ENCODE measurements around the gene AFG1L. TPM values are rescaled to one million over a fixed set of nuclear protein-coding genes. Genes with fewer than 3 reads are reported as not detected.

AFG1L gene
- total and polyA plus RNA-seq, 8 donors, result 1.2 to 4.7 (median 3.8) TPM

DNA sequence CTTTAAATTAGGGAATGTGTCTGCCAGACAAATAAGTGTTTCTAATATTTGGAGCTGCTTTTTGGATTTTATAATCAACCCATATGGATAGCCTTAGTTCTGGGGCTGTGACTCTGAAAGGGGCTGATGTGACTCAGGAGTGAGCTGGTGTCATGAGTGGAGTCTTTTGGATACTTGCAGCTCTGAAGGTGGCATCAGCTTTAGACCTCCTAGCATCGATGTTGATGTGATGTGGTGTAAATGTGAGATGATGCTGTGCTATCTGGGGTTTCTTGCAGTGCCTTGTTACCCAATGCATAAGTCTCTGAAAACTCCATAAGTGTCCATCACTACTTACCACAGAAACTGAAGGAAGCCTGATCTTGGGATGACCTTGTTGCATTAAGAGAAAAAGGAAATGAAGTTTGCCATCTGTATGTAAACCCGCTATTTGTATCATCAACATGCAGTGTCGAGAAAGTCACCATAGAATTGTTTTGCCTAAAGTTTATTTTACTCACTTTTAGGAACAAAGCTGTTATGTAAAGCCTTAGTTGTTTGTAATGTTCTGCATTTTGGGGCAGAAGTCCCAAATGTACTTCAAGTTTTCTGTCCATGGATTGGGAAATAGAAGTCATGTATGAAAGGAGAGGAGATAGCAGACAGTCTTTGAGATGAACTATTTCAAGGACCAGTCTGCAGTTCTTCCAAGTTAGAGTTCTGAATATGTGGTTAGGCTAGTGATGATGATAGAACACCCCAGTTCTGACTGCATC, 273.9 kb downstream of the AFG1L start:
- no peak for FAIRE-seq
- H3K4me1 ChIP-seq, result peaks cover 21 to 40% (median 33%) of the 10 kb centered on the region in 3 donors
- no peaks in the 10 kb centered on the region for H3K27me3 ChIP-seq
- no peak for DNase-seq
- no peak overlapping the region for H3K4me3 ChIP-seq
- no peaks in the 10 kb centered on the region for H3K9me3 ChIP-seq
- WGBS, 2 donors, result 78 to 87% methylated on average over 3 of the region's 3 CpGs
- H3K27ac ChIP-seq, result no peak overlapping the region
- peaks cover 0 to 54% (median 17%) of the 10 kb centered on the region in 3 donors for H3K36me3 ChIP-seq
- intact Hi-C loops (cut with DNase I), result no loop called here
- TF ChIP-seq, protein P1, sequence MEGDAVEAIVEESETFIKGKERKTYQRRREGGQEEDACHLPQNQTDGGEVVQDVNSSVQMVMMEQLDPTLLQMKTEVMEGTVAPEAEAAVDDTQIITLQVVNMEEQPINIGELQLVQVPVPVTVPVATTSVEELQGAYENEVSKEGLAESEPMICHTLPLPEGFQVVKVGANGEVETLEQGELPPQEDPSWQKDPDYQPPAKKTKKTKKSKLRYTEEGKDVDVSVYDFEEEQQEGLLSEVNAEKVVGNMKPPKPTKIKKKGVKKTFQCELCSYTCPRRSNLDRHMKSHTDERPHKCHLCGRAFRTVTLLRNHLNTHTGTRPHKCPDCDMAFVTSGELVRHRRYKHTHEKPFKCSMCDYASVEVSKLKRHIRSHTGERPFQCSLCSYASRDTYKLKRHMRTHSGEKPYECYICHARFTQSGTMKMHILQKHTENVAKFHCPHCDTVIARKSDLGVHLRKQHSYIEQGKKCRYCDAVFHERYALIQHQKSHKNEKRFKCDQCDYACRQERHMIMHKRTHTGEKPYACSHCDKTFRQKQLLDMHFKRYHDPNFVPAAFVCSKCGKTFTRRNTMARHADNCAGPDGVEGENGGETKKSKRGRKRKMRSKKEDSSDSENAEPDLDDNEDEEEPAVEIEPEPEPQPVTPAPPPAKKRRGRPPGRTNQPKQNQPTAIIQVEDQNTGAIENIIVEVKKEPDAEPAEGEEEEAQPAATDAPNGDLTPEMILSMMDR (IDR thresholded peaks at IDR 0.05), result no peak
- no peak for ATAC-seq

DNA sequence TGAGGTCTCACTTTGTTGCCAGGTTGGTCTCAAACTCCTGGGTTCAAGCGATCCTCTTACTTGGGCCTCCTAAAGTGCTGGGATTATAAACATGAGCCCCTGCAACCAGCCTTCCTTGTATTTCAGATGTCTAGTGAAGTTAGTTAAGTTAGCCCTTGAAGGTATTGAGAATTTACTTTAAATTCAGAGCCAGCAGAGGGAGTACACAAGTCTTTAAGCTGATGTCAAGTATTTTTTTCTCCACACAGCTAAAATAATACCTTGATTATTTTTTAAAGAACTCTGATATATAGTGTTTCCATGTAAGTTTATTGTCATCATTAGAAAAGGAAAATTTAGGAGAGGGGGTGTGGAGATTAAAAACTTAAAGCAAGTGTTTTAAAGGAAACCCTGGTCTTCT, 275.7 kb downstream of the AFG1L start:
- ATAC-seq (no peak), FAIRE-seq (no peak), DNase-seq (no peak)
- intact Hi-C loops (cut with DNase I), result loop anchor here in 1 of 3 donors (10.0 kb wide), 1 partner anchor 104 kb away; no protein-coding TSS in a partner anchor
- H3K4me3 ChIP-seq, result no peak overlapping the region
- no peaks in the 10 kb centered on the region for H3K9me3 ChIP-seq
- 97% methylated on average over 1 of the region's 1 CpG for WGBS, 2 donors
- H3K27ac ChIP-seq, result no peak overlapping the region
- H3K4me1 ChIP-seq, result peaks cover 27 to 39% (median 28%) of the 10 kb centered on the region in 3 donors
- peaks cover 0 to 54% (median 17%) of the 10 kb centered on the region in 3 donors for H3K36me3 ChIP-seq
- TF ChIP-seq, protein P1 (IDR thresholded peaks at IDR 0.05), result no peak
- no peaks in the 10 kb centered on the region for H3K27me3 ChIP-seq

DNA sequence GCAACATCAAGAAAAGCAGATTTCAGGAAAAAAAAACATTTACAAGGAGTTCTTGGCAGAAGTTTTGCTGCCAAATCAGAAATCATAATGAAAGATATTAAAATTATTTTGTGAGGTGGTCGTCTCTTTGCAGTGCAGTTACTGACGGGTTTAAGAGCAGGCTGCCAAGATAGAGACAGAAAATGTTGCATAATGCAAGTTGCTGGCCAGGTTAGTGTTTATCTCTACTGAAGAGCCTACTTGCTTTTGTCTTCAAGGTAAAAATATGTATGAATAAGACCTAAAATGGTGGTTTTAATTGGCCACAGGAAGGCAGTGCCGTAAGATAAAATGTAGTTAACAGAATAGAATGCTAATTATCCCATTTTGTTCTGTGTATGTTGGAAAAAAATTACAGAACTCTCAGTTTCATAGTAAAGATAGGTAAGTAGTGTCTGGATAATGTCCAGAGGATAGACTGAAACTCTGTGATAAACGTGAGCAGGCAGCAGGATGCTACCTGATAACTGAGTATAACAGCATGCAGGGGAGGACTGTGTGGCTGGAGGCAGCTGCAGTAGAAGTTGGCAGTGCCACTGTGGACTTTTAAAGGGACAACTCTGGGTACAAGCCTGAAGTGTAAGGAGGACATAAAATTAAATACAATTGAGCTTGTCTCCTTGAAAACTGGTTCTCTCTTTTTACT, 279.7 kb downstream of the AFG1L start:
- ATAC-seq (peak; percentile 45 to 70 (median 60)), DNase-seq (no peak), FAIRE-seq (no peak)
- Histone ChIP-seq H3K4me3 (no peak overlapping the region), H3K27ac (peak overlapping the region in 1 of 4 donors; percentile 12), H3K36me3 (peaks cover 0 to 35% (median under 1%) of the 10 kb centered on the region in 3 donors), H3K9me3 (no peaks in the 10 kb centered on the region), H3K4me1 (peaks cover 26 to 41% (median 30%) of the 10 kb centered on the region in 3 donors), H3K27me3 (no peaks in the 10 kb centered on the region)
- 20 to 21% methylated on average over 4 of the region's 4 CpGs for WGBS, 2 donors
- intact Hi-C loops (cut with DNase I), result loop anchor here in 1 of 3 donors (10.0 kb wide), 1 partner anchor 100 kb away; no protein-coding TSS in a partner anchor
- TF ChIP-seq, protein P1 (IDR thresholded peaks at IDR 0.05), result no peak

Other genes with a start within 250 kb of the AFG1L start
- 10 to 100 TPM; 10.0 to 19.2 (median 14.7) TPM for gene OSTM1, start 220.3 kb upstream of the AFG1L start, total RNA-seq
- gene OSTM1, start 220.3 kb upstream of the AFG1L start, polyA plus RNA-seq, result 1 to 10 TPM; 6.2 to 7.9 TPM
- under 1 TPM in 2 of 6 donors, not detected in 4; 0.06 to 0.19 TPM for gene NR2E1, start 129.0 kb upstream of the AFG1L start, total RNA-seq
- under 1 TPM in 1 of 2 donors, not detected in 1; 0.02 TPM for gene NR2E1, start 129.0 kb upstream of the AFG1L start, polyA plus RNA-seq
- 10 to 100 TPM; 30.0 to 75.8 (median 47.5) TPM for gene SNX3, start 34.0 kb upstream of the AFG1L start, total RNA-seq
- gene SNX3, start 34.0 kb upstream of the AFG1L start, polyA plus RNA-seq, result 10 to 100 TPM; 59.7 to 88.9 TPM

Measured in pancreas (tissue), 10 donors.